Activated CD4-positive, CD25-positive, alpha-beta regulatory T cell (primary cell): ENCODE results near the gene GPR61.

Experiments used
- DNase-seq, 4 experiments: peaks; one replicate each; lab custom pipeline; 2025; lab: John Stamatoyannopoulos, UW

GPR61 gene, protein sequence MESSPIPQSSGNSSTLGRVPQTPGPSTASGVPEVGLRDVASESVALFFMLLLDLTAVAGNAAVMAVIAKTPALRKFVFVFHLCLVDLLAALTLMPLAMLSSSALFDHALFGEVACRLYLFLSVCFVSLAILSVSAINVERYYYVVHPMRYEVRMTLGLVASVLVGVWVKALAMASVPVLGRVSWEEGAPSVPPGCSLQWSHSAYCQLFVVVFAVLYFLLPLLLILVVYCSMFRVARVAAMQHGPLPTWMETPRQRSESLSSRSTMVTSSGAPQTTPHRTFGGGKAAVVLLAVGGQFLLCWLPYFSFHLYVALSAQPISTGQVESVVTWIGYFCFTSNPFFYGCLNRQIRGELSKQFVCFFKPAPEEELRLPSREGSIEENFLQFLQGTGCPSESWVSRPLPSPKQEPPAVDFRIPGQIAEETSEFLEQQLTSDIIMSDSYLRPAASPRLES

GRCh38 chr1:109539676-109540075 lies at the start of gene GPR61:
Gene GPR61 (plus strand): TSS chr1:109539872. CDS start chr1:109543023, 3,151 bp downstream.
- no peak for DNase-seq

GRCh38 chr1:109490029-109490933 lies 49.4 kb upstream of the GPR61 start:
- DNase-seq = peak; percentile 27 to 56 (median 42)

DNA sequence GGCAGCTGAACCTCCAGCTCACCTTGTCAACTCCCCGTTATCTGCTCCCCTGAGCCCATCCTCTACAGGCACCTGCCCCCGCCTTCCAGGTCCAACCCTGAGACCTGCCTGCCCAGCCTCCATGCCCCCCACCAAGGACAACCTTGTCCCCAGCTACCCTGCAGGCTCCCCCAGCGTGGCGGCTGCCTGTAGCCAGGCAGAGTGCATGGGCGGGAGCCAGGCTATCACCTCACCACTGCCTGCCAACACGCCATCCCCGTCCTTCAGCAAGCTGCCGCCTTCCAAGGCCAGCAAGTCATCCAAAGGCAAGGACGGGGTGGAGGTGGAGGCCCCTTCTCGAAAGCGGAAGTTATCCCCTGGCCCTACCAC lies 48.8 kb upstream of the GPR61 start:
- no peak for DNase-seq

- no peak for DNase-seq
Observed at GRCh38 chr1:109491372-109491771, 48.3 kb upstream of the GPR61 start.

- no peak for DNase-seq
Observed at GRCh38 chr1:109492779-109493178, 46.9 kb upstream of the GPR61 start.

DNA sequence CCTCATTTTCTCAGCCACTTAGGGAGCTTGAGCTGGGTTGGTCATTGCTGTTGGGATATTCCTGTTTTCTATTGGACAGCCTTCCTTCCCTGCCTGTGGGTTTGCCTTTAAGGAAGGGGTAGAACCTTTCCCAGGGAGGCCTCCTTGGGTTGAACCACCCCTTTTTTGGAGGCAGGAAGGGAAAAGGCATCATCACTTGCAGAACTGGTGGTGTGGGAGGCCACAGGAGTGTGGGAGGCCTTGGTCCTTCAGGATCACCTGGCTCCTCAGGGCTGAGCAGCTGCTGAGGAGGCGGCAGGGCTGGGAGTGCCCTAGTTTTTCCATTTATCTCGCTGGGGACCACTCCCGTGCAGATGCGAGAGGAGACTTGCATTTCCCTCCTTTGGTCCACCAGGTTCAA lies 46.4 kb upstream of the GPR61 start:
- DNase-seq = no peak

DNA sequence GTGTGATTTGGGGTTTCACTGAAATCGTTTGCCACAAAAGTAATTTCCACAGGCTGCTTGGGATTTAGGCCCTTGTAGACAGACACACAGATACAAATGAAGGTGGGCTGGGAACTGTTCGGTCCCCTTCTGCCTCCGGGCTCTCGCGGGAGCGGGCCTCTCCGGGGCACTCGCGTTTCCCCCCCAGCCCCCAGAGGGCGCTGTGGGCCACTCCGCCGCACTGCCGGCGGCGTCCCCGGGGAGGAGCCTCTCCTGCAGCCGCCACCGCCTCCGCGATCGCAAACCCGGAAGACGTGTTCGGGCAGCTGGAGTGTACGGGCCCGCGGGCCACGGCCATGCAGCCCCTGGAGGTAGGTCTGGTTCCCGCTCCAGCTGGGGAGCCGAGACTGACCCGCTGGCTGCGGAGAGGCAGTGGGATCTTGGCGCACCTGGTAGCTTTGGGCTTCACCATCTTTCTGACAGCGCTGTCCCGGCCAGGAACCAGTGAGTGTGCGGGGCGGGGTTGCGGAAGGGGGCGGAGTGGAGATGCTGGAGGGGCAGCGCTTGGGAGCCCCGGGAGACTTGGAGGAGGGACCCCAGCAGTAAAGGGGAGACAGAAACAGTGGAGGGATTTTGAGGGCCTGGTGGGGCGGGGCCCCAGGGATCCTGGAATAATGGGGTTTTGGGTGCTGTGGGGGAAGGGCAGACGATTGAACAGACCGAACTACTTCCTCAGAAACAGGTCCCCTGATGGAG lies 45.7 kb upstream of the GPR61 start, which contains the start of gene CYB561D1:
TSS of gene CYB561D1 (plus strand) at position 290 of the 735 bp plus-strand sequence. CDS start at position 336, 46 bp downstream.
- peak; percentile 82 to 86 (median 82) for DNase-seq

DNA sequence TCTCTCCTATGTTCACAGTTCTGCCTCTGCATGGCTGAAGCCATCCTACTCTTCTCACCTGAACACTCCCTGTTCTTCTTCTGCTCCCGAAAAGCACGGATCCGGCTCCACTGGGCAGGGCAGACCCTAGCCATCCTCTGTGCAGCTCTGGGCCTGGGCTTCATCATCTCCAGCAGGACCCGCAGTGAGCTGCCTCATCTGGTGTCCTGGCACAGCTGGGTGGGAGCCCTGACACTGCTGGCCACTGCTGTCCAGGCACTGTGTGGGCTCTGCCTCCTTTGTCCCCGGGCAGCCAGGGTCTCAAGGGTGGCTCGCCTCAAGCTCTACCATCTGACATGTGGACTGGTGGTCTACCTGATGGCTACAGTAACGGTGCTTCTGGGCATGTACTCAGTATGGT lies 43.9 kb upstream of the GPR61 start:
- DNase-seq = no peak

- no peak for DNase-seq
Observed at GRCh38 chr1:109497449-109498160, 42.1 kb upstream of the GPR61 start.

DNA sequence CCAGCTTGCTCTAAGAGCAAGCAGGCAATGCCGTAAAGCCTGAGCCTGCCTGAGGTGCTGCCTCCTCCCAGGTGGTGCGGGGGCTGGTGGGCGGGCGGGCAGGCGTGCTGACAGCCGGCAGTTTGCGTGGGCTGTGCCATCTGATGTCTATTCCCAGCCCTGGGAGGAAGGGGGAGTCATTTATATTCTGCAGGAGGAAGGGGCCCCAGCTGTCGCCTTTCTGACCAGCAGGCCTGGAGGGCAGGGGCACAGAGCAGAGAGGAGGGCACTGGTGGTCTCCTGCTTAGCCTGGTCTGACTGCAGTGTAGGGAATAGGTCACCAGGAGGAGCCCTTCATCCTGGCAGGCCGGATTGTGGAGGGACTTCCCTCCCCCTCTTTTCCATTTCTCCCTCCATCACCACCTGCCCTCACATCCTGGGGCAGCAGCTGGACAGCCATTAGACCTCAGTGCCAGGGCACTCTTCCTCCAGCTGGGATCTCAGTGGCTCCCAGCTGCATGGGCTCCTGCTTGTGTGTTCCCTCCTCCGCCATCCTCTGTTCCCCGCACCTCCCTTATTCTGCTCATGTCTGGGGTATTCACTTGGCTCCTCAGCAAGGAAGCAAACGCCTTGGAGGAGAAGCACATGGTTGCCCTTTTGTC lies 41.4 kb upstream of the GPR61 start:
- no peak for DNase-seq

- no peak for DNase-seq
Observed at GRCh38 chr1:109499081-109499480, 40.6 kb upstream of the GPR61 start.

DNA sequence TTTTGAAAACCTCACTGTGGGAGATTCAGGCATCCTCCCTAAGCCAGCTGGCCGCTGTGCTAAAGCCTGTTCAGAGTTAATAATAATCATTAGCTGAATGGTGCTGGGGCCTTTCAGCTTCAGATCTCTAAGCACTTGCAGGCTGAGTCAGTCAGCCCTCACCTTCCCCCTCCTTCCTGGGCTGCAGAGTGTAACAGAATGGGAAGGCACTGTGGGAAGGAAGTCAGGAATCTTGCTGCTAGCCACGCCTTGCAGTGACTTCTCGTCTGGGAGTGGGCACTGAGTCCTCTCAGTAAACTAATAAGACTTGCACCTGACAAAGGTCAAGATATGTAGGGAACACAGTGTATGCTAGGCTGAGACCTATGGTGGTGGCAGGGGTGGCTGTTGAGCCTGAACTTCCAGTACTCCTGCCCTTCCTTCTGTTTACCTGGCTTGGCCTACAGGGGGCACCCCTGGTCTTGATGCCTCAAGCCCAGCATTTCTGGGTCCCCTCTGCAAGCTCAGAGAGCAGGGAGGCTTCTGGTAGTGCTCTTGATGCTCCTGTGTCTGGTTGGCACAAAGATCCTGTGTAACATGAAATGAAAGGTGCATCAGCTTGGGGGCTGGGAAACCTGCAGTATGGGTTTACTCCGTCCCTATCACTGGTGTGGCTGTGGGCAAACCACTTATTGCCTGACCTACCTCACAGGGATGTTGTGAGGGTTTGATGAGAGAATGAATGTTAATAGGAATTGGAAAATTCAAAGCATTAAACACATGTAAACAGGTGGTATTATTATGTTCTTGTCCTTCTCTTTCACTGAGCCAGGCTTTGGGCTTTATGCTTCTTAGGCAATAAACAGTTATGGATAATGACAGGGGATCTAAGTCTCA lies 39.8 kb upstream of the GPR61 start:
- peak in 3 of 4 experiments; percentile 11 to 27 (median 18) for DNase-seq

- no peak for DNase-seq
Observed at GRCh38 chr1:109500941-109501381, 38.7 kb upstream of the GPR61 start.

DNA sequence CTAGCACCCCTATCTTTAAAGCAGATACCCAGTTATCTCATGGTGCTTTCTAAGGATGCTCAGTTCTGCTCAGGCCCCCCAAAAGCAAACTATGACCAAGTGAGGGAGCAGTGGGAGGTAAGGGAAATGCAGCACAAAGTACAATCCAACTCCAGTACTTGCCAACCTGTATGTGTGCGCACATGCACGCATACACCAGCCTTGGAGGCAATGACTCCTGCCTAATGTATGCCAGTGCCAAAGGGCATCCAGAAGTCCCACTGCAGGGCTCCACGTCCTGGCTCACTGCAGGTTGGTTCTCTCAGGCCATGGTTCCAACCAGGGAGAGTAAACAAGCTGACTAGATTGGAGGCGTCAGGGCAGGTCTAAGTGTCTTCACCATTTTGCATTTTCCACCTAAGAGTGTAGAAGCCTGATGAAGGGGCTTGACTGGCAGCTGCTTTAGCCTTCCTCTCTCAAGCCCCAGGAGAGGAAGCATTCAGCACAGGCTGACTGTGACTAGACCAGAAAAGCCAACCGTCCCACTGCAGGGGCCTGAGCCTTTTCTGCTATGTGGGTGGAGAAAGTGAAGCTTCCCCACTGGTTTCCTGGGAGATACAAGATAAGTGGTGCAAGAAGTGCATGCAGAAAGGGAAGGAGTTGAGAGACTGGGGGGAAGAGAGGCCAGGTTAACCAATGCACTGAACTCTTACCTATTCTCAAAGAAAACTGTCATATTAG lies 37.9 kb upstream of the GPR61 start:
- no peak for DNase-seq

DNA sequence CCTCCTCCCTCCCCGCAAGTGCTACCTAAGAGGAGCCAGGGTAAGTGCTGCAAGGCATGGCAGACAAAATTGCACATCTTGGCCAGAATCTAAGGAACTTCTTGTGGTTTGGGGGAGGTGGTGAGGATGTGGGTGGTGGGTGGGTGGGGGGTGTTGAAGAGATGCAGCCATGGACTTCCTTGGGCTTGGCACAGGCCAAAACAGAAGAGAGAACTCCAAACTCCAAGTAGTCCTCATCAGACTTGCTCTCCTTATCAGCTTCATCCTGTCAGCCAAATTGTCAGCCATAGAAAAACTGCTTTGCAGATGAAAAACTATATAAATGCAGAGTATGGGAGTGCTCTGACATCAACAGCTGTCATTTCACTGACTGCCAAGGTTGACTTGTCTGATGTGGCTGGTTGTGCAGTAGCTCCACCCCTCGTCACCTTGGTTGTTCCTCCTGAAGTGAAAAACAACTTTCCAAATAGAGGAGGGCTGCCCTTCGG lies 37.3 kb upstream of the GPR61 start:
- peak in 1 of 4 experiments; percentile 10 for DNase-seq

DNA sequence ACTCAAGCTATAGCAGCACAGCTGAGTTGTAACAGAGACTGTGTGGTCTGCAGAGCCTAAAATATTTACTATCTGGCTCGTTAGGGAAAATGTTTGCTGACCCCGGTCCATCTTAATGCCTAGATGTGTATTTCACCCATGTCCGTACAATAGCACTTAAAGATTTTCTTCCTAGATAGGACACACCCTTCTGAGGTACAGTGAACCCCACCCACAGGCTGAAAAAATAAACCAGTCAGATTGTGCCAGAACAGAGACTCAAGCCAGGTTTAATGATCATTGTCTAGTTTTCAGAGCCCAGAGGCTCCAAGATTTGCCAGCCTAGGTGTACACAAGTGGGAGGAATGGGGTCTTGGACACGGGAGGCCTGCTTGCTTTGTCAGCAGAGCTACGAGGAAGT lies 35.7 kb upstream of the GPR61 start:
- DNase-seq = no peak

DNA sequence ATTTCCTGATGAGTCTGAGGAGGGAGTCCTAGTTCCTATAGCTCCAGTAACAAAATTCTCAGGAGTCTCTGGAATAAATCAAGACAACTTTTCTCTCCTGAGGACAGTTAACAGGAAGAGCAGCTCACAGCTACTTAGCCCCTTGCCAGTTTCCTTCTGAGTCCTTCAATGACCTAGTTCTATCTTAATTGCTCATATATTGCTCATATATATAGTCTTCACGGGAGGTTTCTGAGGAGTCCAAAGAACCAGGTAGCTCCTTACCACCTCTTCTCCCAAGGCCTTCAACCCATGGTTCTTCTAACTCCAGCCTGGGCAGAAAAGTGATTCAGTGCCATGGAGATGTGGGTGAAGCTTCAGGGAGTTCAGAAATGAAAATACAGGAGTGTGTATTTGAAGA lies 34.7 kb upstream of the GPR61 start:
- no peak for DNase-seq

- no peak for DNase-seq
Observed at GRCh38 chr1:109508001-109508872, 31.4 kb upstream of the GPR61 start.
